Esophagus squamous epithelium (tissue), 5 donors: ENCODE measurements around the gene PAPOLG. TPM values are rescaled to one million over a fixed set of nuclear protein-coding genes. Genes with fewer than 3 reads are reported as not detected.

Experiments used
- DNase-seq: peaks from one replicate; lab custom pipeline; 2025; lab: John Stamatoyannopoulos, UW
- H3K27ac ChIP-seq, 4 donors: fragments of 200-600 bp; sonication (generic); one replicate each; pipeline ENCODE4 v1.5.1; 2016 to 2019; ENCODE audit warnings: mild to moderate bottlenecking in 1 of 4
- H3K27me3 ChIP-seq, 4 donors: fragments of 200-600 bp; sonication (generic); 1 replicate in 3 of 4; 2 replicates in 1 of 4; pipeline versions ENCODE4 v1.5.1 to v1.6.0; 2017 to 2021; ENCODE audit warnings: antibody characterized with exemption in 1 of 4
- H3K36me3 ChIP-seq, 3 donors: fragments of 200-600 bp; sonication (generic); one replicate each; pipeline ENCODE4 v1.5.1; 2016 to 2019
- H3K4me1 ChIP-seq, 3 donors: fragments of 200-600 bp; sonication (generic); one replicate each; pipeline ENCODE4 v1.5.1; 2017 to 2019
- H3K4me3 ChIP-seq, 4 donors: fragments of 200-600 bp; sonication (generic); 1 replicate in 3 of 4; 2 replicates in 1 of 4; pipeline ENCODE4 v1.5.1; 2016 to 2019; ENCODE audit warnings: mild to moderate bottlenecking in 2 of 4, moderate library complexity in 1 of 4
- H3K9me3 ChIP-seq, 3 donors: fragments of 200-600 bp; sonication (generic); one replicate each; pipeline ENCODE4 v1.5.1; 2016 to 2019
- CTCF ChIP-seq, 6 experiments: fragments of 450-650 bp in 4 of 6; fragments of 200-600 bp in 2 of 6; sonication (generic) in 2 of 6; IDR thresholded peaks; one replicate each; pipeline ENCODE4 v1.5.1; 2016 to 2019; ENCODE audit warnings: antibody characterized with exemption in 6 of 6, mild to moderate bottlenecking in 4 of 6, moderate library complexity in 4 of 6
- POLR2A ChIP-seq, 4 donors: fragments of 450-650 bp; IDR thresholded peaks; one replicate each; pipeline ENCODE4 v1.6.1; 2017; ENCODE audit warnings: antibody characterized with exemption in 4 of 4, mild to moderate bottlenecking in 4 of 4, moderate library complexity in 3 of 4
- WGBS, 2 donors: methylation state at CpG; one replicate each; pipeline ENCODE4 v1.1.5; 2018; 5-methylcytosine and 5-hydroxymethylcytosine counted together
- intact Hi-C: fragments of 100-400 bp; cut with DNase I; formaldehyde crosslinking; loops from one replicate; pipeline ENCODE4 v1.15.0; 2022
- total RNA-seq, 4 donors: library from RNA; depleted of rRNA; stranded (reverse); fragments of >200 nt; gene quantifications; one replicate each; pipeline ENCODE4 v1.1.0, GENCODE V29; 2016
- donor health status: DM: yes; HTN: yes; CAD: no.

Gene PAPOLG
- total RNA-seq, 4 donors from 2014 or later = 7.4 to 13.7 (median 12.0) TPM

GRCh38 chr2:60780721-60781120 lies 24.7 kb downstream of the PAPOLG start:
- H3K27ac ChIP-seq = no peak overlapping the region
- peaks cover 11 to 100% (median 29%) of the 10 kb centered on the region in 3 donors for H3K36me3 ChIP-seq
- DNase-seq = no peak
- no peaks in the 10 kb centered on the region for H3K27me3 ChIP-seq
- 56 to 72% methylated on average over 2 to 3 of the region's 3 CpGs for WGBS, 2 donors
- TF ChIP-seq POLR2A (IDR thresholded peaks at IDR 0.05) (no peak), CTCF (IDR thresholded peaks at IDR 0.05) (no peak)
- no peaks in the 10 kb centered on the region for H3K9me3 ChIP-seq
- H3K4me1 ChIP-seq = no peaks in the 10 kb centered on the region
- intact Hi-C loops = loop anchor here (10.0 kb wide), 1 partner anchor 76 kb away; no protein-coding TSS in a partner anchor
- no peak overlapping the region for H3K4me3 ChIP-seq

DNA sequence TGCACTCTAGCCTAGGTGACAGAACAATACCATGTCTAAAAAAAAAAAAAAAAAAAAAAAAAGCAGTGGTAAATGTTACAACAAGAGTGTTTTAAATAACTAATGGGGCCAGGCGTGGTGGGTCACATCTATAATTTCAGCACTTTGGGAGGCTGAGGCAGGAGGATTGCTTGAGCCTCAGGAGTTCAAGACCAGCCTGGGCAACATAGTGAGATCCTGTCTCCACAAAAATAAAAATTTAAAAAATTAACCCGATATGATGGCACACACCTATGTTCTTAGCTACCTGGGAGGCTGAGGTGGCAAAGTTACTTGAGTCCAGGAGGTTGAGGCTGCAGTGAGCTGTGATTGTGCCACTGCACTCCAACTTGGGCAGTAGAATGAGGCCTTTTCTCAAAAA lies 37.1 kb downstream of the PAPOLG start:
- H3K36me3 ChIP-seq = peaks cover 5 to 100% (median 24%) of the 10 kb centered on the region in 3 donors
- no peak for DNase-seq
- H3K4me3 ChIP-seq = no peak overlapping the region
- H3K27me3 ChIP-seq = no peaks in the 10 kb centered on the region
- H3K4me1 ChIP-seq = no peaks in the 10 kb centered on the region
- WGBS, 2 donors = 88 to 94% methylated on average over 2 of the region's 2 CpGs
- no peak overlapping the region for H3K27ac ChIP-seq
- intact Hi-C loops = no loop called here
- no peaks in the 10 kb centered on the region for H3K9me3 ChIP-seq
- TF ChIP-seq POLR2A (IDR thresholded peaks at IDR 0.05) = no peak
- TF ChIP-seq CTCF (IDR thresholded peaks at IDR 0.05) = no peak

DNA sequence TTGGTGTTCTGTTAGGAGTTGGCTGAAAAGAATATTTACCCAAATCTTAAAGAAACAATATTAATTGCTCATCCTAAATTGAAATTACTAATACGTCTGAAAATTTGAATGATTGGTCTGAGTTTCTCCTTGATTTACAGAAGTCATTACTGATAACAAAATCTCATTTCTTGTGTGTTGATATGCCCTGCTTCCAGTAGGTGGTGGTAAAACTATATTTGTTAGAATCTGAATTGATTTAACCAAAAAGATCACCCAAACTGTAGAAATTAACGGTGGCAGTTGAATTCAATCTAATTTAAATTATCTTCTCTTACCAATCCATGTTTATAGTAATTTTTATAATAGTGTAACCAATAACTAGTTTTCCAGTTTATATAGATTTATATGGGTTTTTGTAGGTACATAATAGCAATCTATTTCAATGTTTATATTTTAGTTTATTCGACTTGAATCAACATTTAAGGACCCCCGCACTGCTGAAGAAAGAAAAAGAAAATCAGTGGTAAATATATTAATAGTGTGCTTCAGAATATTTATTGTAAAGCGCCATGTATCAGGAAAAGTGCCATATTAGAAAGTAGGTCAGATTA lies 38.3 kb downstream of the PAPOLG start:
- no peaks in the 10 kb centered on the region for H3K9me3 ChIP-seq
- TF ChIP-seq POLR2A (IDR thresholded peaks at IDR 0.05) = no peak
- TF ChIP-seq CTCF (IDR thresholded peaks at IDR 0.05) = peak in 5 of 6 experiments; percentile 37 to 64 (median 46)
- H3K4me1 ChIP-seq = no peaks in the 10 kb centered on the region
- no peak overlapping the region for H3K4me3 ChIP-seq
- no peak for DNase-seq
- H3K27me3 ChIP-seq = no peaks in the 10 kb centered on the region
- peaks cover 0 to 100% (median 22%) of the 10 kb centered on the region in 3 donors for H3K36me3 ChIP-seq
- intact Hi-C loops = no loop called here
- 63 to 66% methylated on average over 5 of the region's 5 CpGs for whole genome bisulfite sequencing, 2 donors
- H3K27ac ChIP-seq = no peak overlapping the region

GRCh38 chr2:60796573-60797509 lies 40.8 kb downstream of the PAPOLG start:
- no peaks in the 10 kb centered on the region for H3K4me1 ChIP-seq
- DNase-seq = no peak
- H3K4me3 ChIP-seq = no peak overlapping the region
- H3K27me3 ChIP-seq = no peaks in the 10 kb centered on the region
- no peaks in the 10 kb centered on the region for H3K9me3 ChIP-seq
- TF ChIP-seq CTCF (IDR thresholded peaks at IDR 0.05) (no peak), POLR2A (IDR thresholded peaks at IDR 0.05) (no peak)
- H3K36me3 ChIP-seq = peaks cover 0 to 98% (median 22%) of the 10 kb centered on the region in 3 donors
- intact Hi-C loops = no loop called here
- peak overlapping the region in 3 of 4 donors; percentile 24 to 58 (median 51) for H3K27ac ChIP-seq
- WGBS, 2 donors = 69 to 80% methylated on average over 6 of the region's 6 CpGs

DNA sequence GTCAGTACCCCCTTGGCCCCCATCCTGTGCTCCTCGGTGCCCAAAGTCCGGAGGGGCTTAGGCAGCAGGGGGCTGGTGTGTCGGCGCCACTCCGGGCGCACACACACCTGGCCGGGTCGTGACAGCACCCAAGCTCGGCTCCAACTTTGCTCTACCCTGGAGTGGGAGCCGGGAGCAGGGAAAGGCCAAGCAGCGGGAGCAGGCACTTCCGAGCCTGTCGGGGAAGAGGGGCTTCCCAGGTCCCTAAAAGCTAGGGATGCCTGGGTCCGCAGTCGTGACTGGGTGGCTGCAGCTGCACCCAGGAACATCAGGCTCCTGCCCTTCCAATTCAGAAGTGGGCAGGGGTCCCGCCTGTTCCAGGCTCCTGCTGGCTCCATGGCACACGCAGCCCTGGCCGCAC lies 48.4 kb downstream of the PAPOLG start:
- no peak for TF ChIP-seq CTCF (IDR thresholded peaks at IDR 0.05)
- TF ChIP-seq POLR2A (IDR thresholded peaks at IDR 0.05) = no peak
- no peak overlapping the region for H3K4me3 ChIP-seq
- DNase-seq = no peak
- peaks cover 0 to 46% (median 4%) of the 10 kb centered on the region in 3 donors for H3K36me3 ChIP-seq
- no peak overlapping the region for H3K27ac ChIP-seq
- no peaks in the 10 kb centered on the region for H3K9me3 ChIP-seq
- WGBS, 2 donors = 75 to 98% methylated on average over 4 to 9 of the region's 18 CpGs
- no peaks in the 10 kb centered on the region for H3K4me1 ChIP-seq
- intact Hi-C loops = no loop called here
- no peaks in the 10 kb centered on the region for H3K27me3 ChIP-seq
